H9 (cell line): Measurements from ENCODE around the gene KRT74. TPM values are rescaled to one million over a fixed set of nuclear protein-coding genes. Genes with fewer than 3 reads are reported as not detected.

Source experiments
- DNase-seq: peaks from one replicate; pipeline ENCODE4 v3.0.0-alpha.2; 2017
- H2AFZ ChIP-seq: one replicate; pipeline ENCODE4 v1.6.1; 2013; ENCODE audit warnings: mild to moderate bottlenecking, low read length, control low read depth, moderate library complexity
- H2AK5ac ChIP-seq: 2 replicates; pipeline ENCODE4 v1.6.1; 2013; ENCODE audit warnings: low read length, control low read depth, mixed read lengths; ENCODE audit not compliant: insufficient read length
- H2BK120ac ChIP-seq: one replicate; pipeline ENCODE4 v1.6.1; 2013; ENCODE audit warnings: low read depth, mild to moderate bottlenecking, low read length, control low read depth, inconsistent platforms; ENCODE audit not compliant: poor library complexity, severe bottlenecking
- H2BK12ac ChIP-seq: 2 replicates; pipeline ENCODE4 v1.6.1; 2013; ENCODE audit warnings: low read length, control low read depth, mixed read lengths, low read depth; ENCODE audit not compliant: insufficient read length
- H2BK15ac ChIP-seq: 2 replicates; pipeline ENCODE4 v1.6.1; 2013; ENCODE audit warnings: low read depth, low read length, control low read depth
- H2BK20ac ChIP-seq: one replicate; pipeline ENCODE4 v1.6.1; 2013; ENCODE audit warnings: low read depth, mild to moderate bottlenecking, low read length, control low read depth, inconsistent platforms; ENCODE audit not compliant: poor library complexity, severe bottlenecking
- H2BK5ac ChIP-seq: 2 replicates; pipeline ENCODE4 v1.6.1; 2013; ENCODE audit warnings: low read length, control low read depth, mixed read lengths; ENCODE audit not compliant: insufficient read length
- H3K14ac ChIP-seq: 2 replicates; pipeline ENCODE4 v1.6.1; 2013; ENCODE audit warnings: low read length, control low read depth; ENCODE audit not compliant: insufficient read depth
- H3K18ac ChIP-seq: 2 replicates; pipeline ENCODE4 v1.6.1; 2013; ENCODE audit warnings: low read depth, mild to moderate bottlenecking, mixed read lengths, low read length, control low read depth; ENCODE audit not compliant: insufficient read length
- H3K23ac ChIP-seq: 2 replicates; pipeline ENCODE4 v1.6.1; 2013; ENCODE audit warnings: low read length, control low read depth, mixed read lengths, low read depth; ENCODE audit not compliant: insufficient read length
- H3K23me2 ChIP-seq: 2 replicates; pipeline ENCODE4 v1.6.1; 2013; ENCODE audit warnings: low read depth, mild to moderate bottlenecking, mixed read lengths, low read length, control low read depth; ENCODE audit not compliant: insufficient read length, poor library complexity, severe bottlenecking
- H3K27ac ChIP-seq: 2 replicates; pipeline ENCODE4 v1.5.1; 2013; ENCODE audit warnings: low read length, control low read depth, mixed read lengths, low read depth; ENCODE audit not compliant: insufficient read length
- H3K27me3 ChIP-seq: 2 replicates; pipeline ENCODE4 v1.6.1; 2013; ENCODE audit warnings: low read length, control low read depth, inconsistent platforms; ENCODE audit not compliant: insufficient read depth
- H3K4ac ChIP-seq: 2 replicates; pipeline ENCODE4 v1.6.1; 2013; ENCODE audit warnings: low read depth, mild to moderate bottlenecking, control low read depth, inconsistent platforms, low read length, moderate library complexity
- H3K4me1 ChIP-seq: 2 replicates; pipeline ENCODE4 v1.6.1; 2013; ENCODE audit warnings: low read length, control low read depth, inconsistent platforms; ENCODE audit not compliant: insufficient read depth
- H3K4me2 ChIP-seq: 2 replicates; pipeline ENCODE4 v1.6.1; 2013; ENCODE audit warnings: low read length, control low read depth, mixed read lengths; ENCODE audit not compliant: insufficient read length, insufficient read depth
- H3K56ac ChIP-seq: 2 replicates; pipeline ENCODE4 v1.6.1; 2013; ENCODE audit warnings: low read depth, mild to moderate bottlenecking, mixed read lengths, low read length, control low read depth; ENCODE audit not compliant: insufficient read length
- H3K79me1 ChIP-seq: 2 replicates; pipeline ENCODE4 v1.6.1; 2013; ENCODE audit warnings: low read depth, mild to moderate bottlenecking, moderate library complexity, low read length, control low read depth, inconsistent platforms; ENCODE audit not compliant: insufficient read depth, poor library complexity, severe bottlenecking
- H3K79me2 ChIP-seq: 2 replicates; pipeline ENCODE4 v1.6.1; 2013; ENCODE audit warnings: low read length, control low read depth, inconsistent platforms; ENCODE audit not compliant: insufficient read depth
- H3K9ac ChIP-seq: 2 replicates; pipeline ENCODE4 v1.6.1; 2013; ENCODE audit warnings: low read length, control low read depth, mixed read lengths; ENCODE audit not compliant: insufficient read length; ENCODE audit errors: extremely low read depth
- H3K9me3 ChIP-seq: one replicate; pipeline ENCODE4 v1.6.1; 2013; ENCODE audit warnings: low read depth, low read length, inconsistent platforms; ENCODE audit not compliant: control insufficient read depth
- H3T11ph ChIP-seq: one replicate; pipeline ENCODE4 v1.6.1; 2013; ENCODE audit warnings: mild to moderate bottlenecking, low read length, control low read depth, inconsistent platforms
- H4K20me1 ChIP-seq: one replicate; pipeline ENCODE4 v1.6.1; 2013; ENCODE audit not compliant: control insufficient read depth, insufficient read length, insufficient read depth
- H4K5ac ChIP-seq: 2 replicates; pipeline ENCODE4 v1.6.1; 2013; ENCODE audit warnings: low read depth, mild to moderate bottlenecking, mixed read lengths, low read length, control low read depth; ENCODE audit not compliant: insufficient read length
- H4K8ac ChIP-seq: replicated peaks from 2 replicates; pipeline ENCODE4 v1.6.1; 2013; ENCODE audit warnings: low read length, control low read depth, mixed read lengths, low read depth; ENCODE audit not compliant: insufficient read length
- H4K91ac ChIP-seq: 2 replicates; pipeline ENCODE4 v1.6.1; 2013; ENCODE audit warnings: low read depth, mild to moderate bottlenecking, moderate library complexity, mixed read lengths, low read length, control low read depth; ENCODE audit not compliant: insufficient read length
- H3K27ac Mint-ChIP-seq, 3 experiments: 2 replicates in 2 of 3; 3 replicates in 1 of 3; pipeline ENCODE4 v1.8.0; 2020 to 2021; ENCODE audit warnings: mixed read lengths in 3 of 3, mild to moderate bottlenecking in 1 of 3, moderate library complexity in 1 of 3
- H3K27me3 Mint-ChIP-seq: 2 replicates; pipeline ENCODE4 v1.8.0; 2021; ENCODE audit warnings: low read depth, mild to moderate bottlenecking, moderate library complexity, mixed read lengths
- H3K36me3 Mint-ChIP-seq, 3 experiments: 2 replicates in 2 of 3; 3 replicates in 1 of 3; pipeline ENCODE4 v1.8.0; 2020 to 2021; ENCODE audit warnings: low read depth in 3 of 3, mixed read lengths in 3 of 3; ENCODE audit not compliant: insufficient read depth in 1 of 3
- H3K4me1 Mint-ChIP-seq, 2 experiments: 2 replicates each; pipeline ENCODE4 v1.8.0; 2020; ENCODE audit warnings: mixed read lengths in 2 of 2
- H3K4me3 Mint-ChIP-seq, 2 experiments: 2 replicates in 1 of 2; 3 replicates in 1 of 2; pipeline ENCODE4 v1.8.0; 2020 to 2021; ENCODE audit warnings: mild to moderate bottlenecking in 2 of 2, mixed read lengths in 2 of 2, moderate library complexity in 1 of 2
- H3K9me3 Mint-ChIP-seq, 2 experiments: 2 replicates in 1 of 2; 3 replicates in 1 of 2; pipeline ENCODE4 v1.8.0; 2020; ENCODE audit warnings: mild to moderate bottlenecking in 2 of 2, mixed read lengths in 2 of 2, moderate library complexity in 1 of 2
- WGBS: extraction: QIAGEN DNeasy Blood & Tissue Kit; methylation state at CpG from one replicate; pipeline ENCODE4 v1.1.7; 2013; ENCODE audit warnings: missing lambda C conversion rate, low lambda C conversion rate, mixed read lengths; ENCODE audit not compliant: insufficient read length; ENCODE audit errors: extremely low coverage; 5-methylcytosine and 5-hydroxymethylcytosine counted together
- total RNA-seq: library from RNA; stranded (reverse); gene quantifications from 2 replicates; pipeline ENCODE4 v1.2.1, GENCODE V29; 2021
- TF ChIP-seq, protein P1 (sequence below): fragments of 200-600 bp; sonication (generic); conservative IDR thresholded peaks from 3 replicates; pipeline ENCODE4 v1.8.0; 2021; ENCODE audit warnings: antibody characterized with exemption, mild to moderate bottlenecking

Gene KRT74
- total RNA-seq, 1 experiment from 2014 or later, result not detected

- no peaks in the 10 kb centered on the region for H3K9me3 ChIP-seq
- H3K79me1 ChIP-seq, result no peaks in the 10 kb centered on the region
- peaks cover 16% of the 10 kb centered on the region for H3K27me3 Mint-ChIP-seq
- no peaks in the 10 kb centered on the region for H3K4me1 Mint-ChIP-seq
- no peak overlapping the region for H2BK20ac ChIP-seq
- no peaks in the 10 kb centered on the region for H3K36me3 Mint-ChIP-seq
- no peaks in the 10 kb centered on the region for H3K4me1 ChIP-seq
- no peak overlapping the region for H2AK5ac ChIP-seq
- no peak overlapping the region for H3K23ac ChIP-seq
- H4K5ac ChIP-seq, result no peak overlapping the region
- TF ChIP-seq, protein P1, sequence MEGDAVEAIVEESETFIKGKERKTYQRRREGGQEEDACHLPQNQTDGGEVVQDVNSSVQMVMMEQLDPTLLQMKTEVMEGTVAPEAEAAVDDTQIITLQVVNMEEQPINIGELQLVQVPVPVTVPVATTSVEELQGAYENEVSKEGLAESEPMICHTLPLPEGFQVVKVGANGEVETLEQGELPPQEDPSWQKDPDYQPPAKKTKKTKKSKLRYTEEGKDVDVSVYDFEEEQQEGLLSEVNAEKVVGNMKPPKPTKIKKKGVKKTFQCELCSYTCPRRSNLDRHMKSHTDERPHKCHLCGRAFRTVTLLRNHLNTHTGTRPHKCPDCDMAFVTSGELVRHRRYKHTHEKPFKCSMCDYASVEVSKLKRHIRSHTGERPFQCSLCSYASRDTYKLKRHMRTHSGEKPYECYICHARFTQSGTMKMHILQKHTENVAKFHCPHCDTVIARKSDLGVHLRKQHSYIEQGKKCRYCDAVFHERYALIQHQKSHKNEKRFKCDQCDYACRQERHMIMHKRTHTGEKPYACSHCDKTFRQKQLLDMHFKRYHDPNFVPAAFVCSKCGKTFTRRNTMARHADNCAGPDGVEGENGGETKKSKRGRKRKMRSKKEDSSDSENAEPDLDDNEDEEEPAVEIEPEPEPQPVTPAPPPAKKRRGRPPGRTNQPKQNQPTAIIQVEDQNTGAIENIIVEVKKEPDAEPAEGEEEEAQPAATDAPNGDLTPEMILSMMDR, result no peak
- H3K79me2 ChIP-seq, result no peaks in the 10 kb centered on the region
- no peak overlapping the region for H4K91ac ChIP-seq
- H3K9ac ChIP-seq, result no peak overlapping the region
- DNase-seq, result no peak
- H2BK120ac ChIP-seq, result no peak overlapping the region
- H3K4me2 ChIP-seq, result no peak overlapping the region
- no peak overlapping the region for H2BK12ac ChIP-seq
- no peak overlapping the region for H4K8ac ChIP-seq
- no peak overlapping the region for H3T11ph ChIP-seq
- no peaks in the 10 kb centered on the region for H3K27me3 ChIP-seq
- WGBS, result no CpG with 5 or more reads among the region's 15 CpGs
- H3K23me2 ChIP-seq, result no peaks in the 10 kb centered on the region
- H3K27ac Mint-ChIP-seq, result no peak overlapping the region
- H3K4me3 Mint-ChIP-seq, result no peak overlapping the region
- no peak overlapping the region for H2BK5ac ChIP-seq
- no peaks in the 10 kb centered on the region for H3K9me3 Mint-ChIP-seq
- no peaks in the 10 kb centered on the region for H4K20me1 ChIP-seq
- no peak overlapping the region for H3K18ac ChIP-seq
- no peak overlapping the region for H2AFZ ChIP-seq
- H3K27ac ChIP-seq, result no peak overlapping the region
- no peak overlapping the region for H3K56ac ChIP-seq
- H3K4ac ChIP-seq, result no peak overlapping the region
- H3K14ac ChIP-seq, result no peak overlapping the region
- no peak overlapping the region for H2BK15ac ChIP-seq
Observed at GRCh38 chr12:52573306-52573705, 337 bp downstream of the KRT74 start.
